HUDEP-2 (cell line): Measurements from ENCODE around the gene MS4A10.
"Not testable (repeated sequence)": the region's sequence is repeated elsewhere in the genome, so short reads cannot be mapped to it uniquely, and the experiment has no call there.

Source experiments
- DNase-seq, 76 experiments: peaks; one replicate each; lab custom pipeline; 2025; ENCODE audit not compliant: unreplicated experiment in 76 of 76; lab: John Stamatoyannopoulos, UW

Gene MS4A10

GRCh38 chr11:60785136-60785535 lies at the start of gene MS4A10:
TSS of gene MS4A10 (plus strand) at chr11:60785333. CDS start at chr11:60790336, 5,003 bp downstream.
- no peak for DNase-seq

GRCh38 chr11:60739114-60739513 lies 46.0 kb upstream of the MS4A10 start:
- DNase-seq: no peak

- no peak for DNase-seq
Observed at GRCh38 chr11:60740573-60740972, 44.6 kb upstream of the MS4A10 start.

GRCh38 chr11:60741421-60741820 lies 43.7 kb upstream of the MS4A10 start:
- no peak for DNase-seq

- DNase-seq: no peak
Observed at GRCh38 chr11:60743058-60743457, 42.1 kb upstream of the MS4A10 start.

- DNase-seq: no peak
Observed at GRCh38 chr11:60744114-60744513, 41.0 kb upstream of the MS4A10 start.

- no peak for DNase-seq
Observed at GRCh38 chr11:60747359-60747873, 37.7 kb upstream of the MS4A10 start.

- DNase-seq: no peak
Observed at GRCh38 chr11:60748225-60748624, 36.9 kb upstream of the MS4A10 start.

- DNase-seq: no peak
Observed at GRCh38 chr11:60748821-60749220, 36.3 kb upstream of the MS4A10 start.

GRCh38 chr11:60750911-60751310 lies 34.2 kb upstream of the MS4A10 start:
- no peak for DNase-seq

- DNase-seq: peak in 2 of 76 experiments; percentile 1 to 3
Observed at GRCh38 chr11:60753309-60753708, 31.8 kb upstream of the MS4A10 start.

GRCh38 chr11:60754887-60755286 lies 30.2 kb upstream of the MS4A10 start:
- no peak for DNase-seq

GRCh38 chr11:60756307-60757032 lies 28.7 kb upstream of the MS4A10 start, which contains the start of gene MS4A15:
TSS of gene MS4A15 (plus strand) at chr11:60756867. CDS start at chr11:60763734, 6,867 bp downstream.
- DNase-seq: peak in 3 of 76 experiments; percentile 6 to 17 (median 15)

GRCh38 chr11:60757231-60757800 lies 27.8 kb upstream of the MS4A10 start:
- no peak for DNase-seq

GRCh38 chr11:60758671-60759070 lies 26.5 kb upstream of the MS4A10 start:
- not testable (repeated sequence) for DNase-seq

- not testable (repeated sequence) for DNase-seq
Observed at GRCh38 chr11:60759438-60760225, 25.5 kb upstream of the MS4A10 start.

GRCh38 chr11:60761436-60762190 lies 23.5 kb upstream of the MS4A10 start:
- no peak for DNase-seq

- peak in 4 of 76 experiments; percentile 7 to 20 (median 12) for DNase-seq
Observed at GRCh38 chr11:60762851-60763691, 22.1 kb upstream of the MS4A10 start.

GRCh38 chr11:60763692-60764369 lies 21.3 kb upstream of the MS4A10 start:
- no peak for DNase-seq
